ENCODE results near the gene RBAK.

DNA sequence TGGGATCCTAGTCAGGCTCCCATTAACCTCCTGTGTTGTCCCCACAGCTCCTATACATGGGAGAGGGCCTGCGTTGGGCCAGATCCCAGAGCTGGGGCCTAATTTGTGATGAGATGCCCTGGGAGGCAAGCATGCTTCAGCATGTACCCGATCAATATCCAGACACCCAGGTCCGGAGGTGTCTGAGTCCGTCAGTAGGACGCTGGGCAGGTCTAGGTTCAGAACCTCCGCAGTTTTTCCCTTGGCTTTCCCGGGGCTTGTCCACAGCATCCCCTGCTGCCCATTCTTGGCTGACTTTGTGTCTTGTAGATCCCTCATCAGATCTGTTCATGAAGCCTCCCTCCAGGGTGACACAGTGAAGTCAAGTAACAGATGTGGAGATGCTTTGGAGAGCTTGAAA lies 32.7 kb upstream of the RBAK start:
- TF ChIP-seq, protein P1, sequence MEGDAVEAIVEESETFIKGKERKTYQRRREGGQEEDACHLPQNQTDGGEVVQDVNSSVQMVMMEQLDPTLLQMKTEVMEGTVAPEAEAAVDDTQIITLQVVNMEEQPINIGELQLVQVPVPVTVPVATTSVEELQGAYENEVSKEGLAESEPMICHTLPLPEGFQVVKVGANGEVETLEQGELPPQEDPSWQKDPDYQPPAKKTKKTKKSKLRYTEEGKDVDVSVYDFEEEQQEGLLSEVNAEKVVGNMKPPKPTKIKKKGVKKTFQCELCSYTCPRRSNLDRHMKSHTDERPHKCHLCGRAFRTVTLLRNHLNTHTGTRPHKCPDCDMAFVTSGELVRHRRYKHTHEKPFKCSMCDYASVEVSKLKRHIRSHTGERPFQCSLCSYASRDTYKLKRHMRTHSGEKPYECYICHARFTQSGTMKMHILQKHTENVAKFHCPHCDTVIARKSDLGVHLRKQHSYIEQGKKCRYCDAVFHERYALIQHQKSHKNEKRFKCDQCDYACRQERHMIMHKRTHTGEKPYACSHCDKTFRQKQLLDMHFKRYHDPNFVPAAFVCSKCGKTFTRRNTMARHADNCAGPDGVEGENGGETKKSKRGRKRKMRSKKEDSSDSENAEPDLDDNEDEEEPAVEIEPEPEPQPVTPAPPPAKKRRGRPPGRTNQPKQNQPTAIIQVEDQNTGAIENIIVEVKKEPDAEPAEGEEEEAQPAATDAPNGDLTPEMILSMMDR (IDR thresholded peaks at IDR 0.05) = no peak
- TF ChIP-seq ZFX (IDR thresholded peaks at IDR 0.05; ENCODE audit: borderline replicate concordance) = no peak
